Dendritic cell treated with granulocyte-macrophage colony-stimulating factor and Interleukin-4, amounts not matched to agents 40 ng/mL and 50 ng/mL, for 4 days (primary cell): ENCODE measurements around the gene GCHFR.

Experiments used
- H3K27ac Mint-ChIP-seq: one replicate; pipeline ENCODE4 v1.8.0; 2022; ENCODE audit warnings: mild to moderate bottlenecking, mixed read lengths
- H3K27me3 Mint-ChIP-seq: one replicate; pipeline ENCODE4 v1.8.0; 2022; ENCODE audit warnings: mild to moderate bottlenecking, mixed read lengths
- H3K36me3 Mint-ChIP-seq: one replicate; pipeline ENCODE4 v1.8.0; 2022; ENCODE audit warnings: low read depth, mixed read lengths
- H3K4me1 Mint-ChIP-seq: one replicate; pipeline ENCODE4 v1.8.0; 2022; ENCODE audit warnings: low read depth, mixed read lengths
- H3K4me3 Mint-ChIP-seq: one replicate; pipeline ENCODE4 v1.8.0; 2022; ENCODE audit warnings: mild to moderate bottlenecking, moderate library complexity, mixed read lengths
- H3K9me3 Mint-ChIP-seq: one replicate; pipeline ENCODE4 v1.8.0; 2022; ENCODE audit warnings: mixed read lengths
- intact Hi-C: fragments of 100-400 bp; cut with micrococcal nuclease; formaldehyde crosslinking; loops from one replicate; pipeline ENCODE4 v1.15.0; 2022

Gene GCHFR

GRCh38 chr15:40799523-40799922, 35.7 kb downstream of the GCHFR start:
- intact Hi-C loops: no loop called here
- no peaks in the 10 kb centered on the region for H3K9me3 Mint-ChIP-seq
- peaks cover 63% of the 10 kb centered on the region for H3K36me3 Mint-ChIP-seq
- H3K4me3 Mint-ChIP-seq: no peak overlapping the region
- H3K27ac Mint-ChIP-seq: no peak overlapping the region
- H3K4me1 Mint-ChIP-seq: peaks cover 43% of the 10 kb centered on the region
- no peaks in the 10 kb centered on the region for H3K27me3 Mint-ChIP-seq

GRCh38 chr15:40803076-40803475, 39.2 kb downstream of the GCHFR start:
- intact Hi-C loops: no loop called here

GRCh38 chr15:40803688-40804087, 39.8 kb downstream of the GCHFR start:
- H3K27me3 Mint-ChIP-seq: no peaks in the 10 kb centered on the region
- H3K36me3 Mint-ChIP-seq: peaks cover 73% of the 10 kb centered on the region
- peaks cover 27% of the 10 kb centered on the region for H3K4me1 Mint-ChIP-seq
- intact Hi-C loops: no loop called here
- H3K4me3 Mint-ChIP-seq: no peak overlapping the region
- no peak overlapping the region for H3K27ac Mint-ChIP-seq
- H3K9me3 Mint-ChIP-seq: no peaks in the 10 kb centered on the region

More at GRCh38 chr15:40803076-40803475, 39.2 kb downstream of the GCHFR start:
- Mint-ChIP-seq H3K36me3 (peaks cover 78% of the 10 kb centered on the region), H3K4me1 (peaks cover 27% of the 10 kb centered on the region), H3K27me3 (no peaks in the 10 kb centered on the region), H3K27ac (no peak overlapping the region), H3K4me3 (no peak overlapping the region), H3K9me3 (no peaks in the 10 kb centered on the region)

- Mint-ChIP-seq H3K36me3 (peaks cover 76% of the 10 kb centered on the region), H3K27ac (peak overlapping the region; percentile 97), H3K9me3 (no peaks in the 10 kb centered on the region), H3K4me3 (peak overlapping the region; percentile 92), H3K27me3 (no peaks in the 10 kb centered on the region), H3K4me1 (peaks cover 36% of the 10 kb centered on the region)
- intact Hi-C loops: loop anchor here (1.0 to 5.0 kb wide), 3 partner anchors 36 to 51 kb away; partner anchors contain the start of genes C15orf62, RMDN3 and SPINT1
These were observed 42.8 kb downstream of the GCHFR start for GRCh38 chr15:40806672-40807027.

- intact Hi-C loops: loop anchor here (1.0 to 5.0 kb wide), 3 partner anchors 35 to 52 kb away; partner anchors contain the start of genes C15orf62, RMDN3 and SPINT1
These were observed 43.4 kb downstream of the GCHFR start, which contains the start of the genes DNAJC17 and ZFYVE19 for GRCh38 chr15:40807028-40807887. Gene DNAJC17 (minus strand): TSS chr15:40807473. CDS start chr15:40807446, 27 bp downstream. Gene ZFYVE19 (plus strand): TSS chr15:40807089. CDS start chr15:40807590, 501 bp downstream.

GRCh38 chr15:40807888-40808461, 44.1 kb downstream of the GCHFR start:
- H3K4me3 Mint-ChIP-seq: peak overlapping the region; percentile 92
- no peaks in the 10 kb centered on the region for H3K27me3 Mint-ChIP-seq
- H3K9me3 Mint-ChIP-seq: no peaks in the 10 kb centered on the region
- intact Hi-C loops: loop anchor here (1.0 to 5.0 kb wide), 3 partner anchors 34 to 53 kb away; partner anchors contain the start of genes C15orf62, RMDN3 and SPINT1
- H3K36me3 Mint-ChIP-seq: peaks cover 76% of the 10 kb centered on the region
- peak overlapping the region; percentile 97 for H3K27ac Mint-ChIP-seq
- H3K4me1 Mint-ChIP-seq: peaks cover 39% of the 10 kb centered on the region

More at GRCh38 chr15:40807028-40807887, 43.4 kb downstream of the GCHFR start, which contains the start of the genes DNAJC17 and ZFYVE19:
- Mint-ChIP-seq H3K27ac (peak within 1 kb of the TSS; percentile 97), H3K4me3 (peak within 1 kb of the TSS; percentile 92), H3K27me3 (no peaks in the 10 kb centered on the region), H3K36me3 (peaks cover 76% of the 10 kb centered on the region), H3K4me1 (peaks cover 39% of the 10 kb centered on the region), H3K9me3 (no peaks in the 10 kb centered on the region)

- Mint-ChIP-seq H3K9me3 (no peaks in the 10 kb centered on the region), H3K4me3 (no peak overlapping the region), H3K4me1 (peaks cover 33% of the 10 kb centered on the region), H3K27ac (no peak overlapping the region), H3K36me3 (peaks cover 78% of the 10 kb centered on the region), H3K27me3 (no peaks in the 10 kb centered on the region)
- intact Hi-C loops: loop anchor here (5.0 kb wide), 2 partner anchors 33 to 42 kb away; partner anchors contain the start of genes C15orf62 and SPINT1
These were observed 45.1 kb downstream of the GCHFR start for GRCh38 chr15:40808861-40809450.

GRCh38 chr15:40812721-40813425, 49.0 kb downstream of the GCHFR start:
- intact Hi-C loops: no loop called here
- peaks cover 70% of the 10 kb centered on the region for H3K36me3 Mint-ChIP-seq
- H3K4me1 Mint-ChIP-seq: peaks cover 39% of the 10 kb centered on the region
- no peaks in the 10 kb centered on the region for H3K27me3 Mint-ChIP-seq
- H3K27ac Mint-ChIP-seq: no peak overlapping the region
- no peak overlapping the region for H3K4me3 Mint-ChIP-seq
- no peaks in the 10 kb centered on the region for H3K9me3 Mint-ChIP-seq

- peaks cover 24% of the 10 kb centered on the region for H3K4me1 Mint-ChIP-seq
- no peaks in the 10 kb centered on the region for H3K9me3 Mint-ChIP-seq
- H3K27ac Mint-ChIP-seq: no peak overlapping the region
- H3K27me3 Mint-ChIP-seq: no peaks in the 10 kb centered on the region
- H3K4me3 Mint-ChIP-seq: no peak overlapping the region
- peaks cover 53% of the 10 kb centered on the region for H3K36me3 Mint-ChIP-seq
- intact Hi-C loops: no loop called here
These were observed 51.3 kb downstream of the GCHFR start for GRCh38 chr15:40815042-40815698.
